CD8-positive, alpha-beta memory T cell (primary cell): ENCODE data around the gene LRFN5. TPM values are rescaled to one million over a fixed set of nuclear protein-coding genes. Genes with fewer than 3 reads are reported as not detected.
A peak's percentile ranks its signal among the peaks of the same experiment; 100 is the strongest.

Experiments used
- CTCF ChIA-PET: fragments of 350-600 bp; sonication (Branson Sonifier 250); formaldehyde crosslinking; loops from one replicate; lab custom pipeline; 2021; ENCODE audit warnings: antibody characterized with exemption; lab: Charles Lee
- POLR2A ChIA-PET: fragments of 350-600 bp; sonication (Branson Sonifier 250); formaldehyde crosslinking; loops from one replicate; lab custom pipeline; 2021; ENCODE audit warnings: antibody characterized with exemption; lab: Charles Lee
- DNase-seq, 5 donors: peaks; one replicate each; pipeline versions ENCODE4 v3.0.0 to v3.0.0-alpha.2; 2020 to 2022; ENCODE audit warnings: mixed read lengths in 1 of 5
- H3K27ac ChIP-seq: one replicate; pipeline ENCODE4 v1.7.0; 2013; ENCODE audit warnings: low read depth, mild to moderate bottlenecking, low read length, moderate library complexity
- H3K27me3 ChIP-seq: 2 replicates; pipeline ENCODE4 v1.7.0; 2013; ENCODE audit warnings: low read length, mild to moderate bottlenecking; ENCODE audit not compliant: insufficient read depth, poor library complexity, severe bottlenecking
- H3K36me3 ChIP-seq: 2 replicates; pipeline ENCODE4 v1.7.0; 2013; ENCODE audit warnings: mild to moderate bottlenecking, low read length, moderate library complexity; ENCODE audit not compliant: insufficient read depth
- H3K4me1 ChIP-seq: 2 replicates; pipeline ENCODE4 v1.7.0; 2013; ENCODE audit warnings: mild to moderate bottlenecking, low read length, moderate library complexity; ENCODE audit not compliant: insufficient read depth
- H3K4me3 ChIP-seq: 2 replicates; pipeline ENCODE4 v1.7.0; 2013; ENCODE audit warnings: mild to moderate bottlenecking, low read length
- H3K9me3 ChIP-seq: 2 replicates; pipeline ENCODE4 v1.7.0; 2013; ENCODE audit warnings: mild to moderate bottlenecking, low read length
- H3K27ac Mint-ChIP-seq, 8 donors: one replicate each; pipeline ENCODE4 v1.8.0; 2020 to 2021; ENCODE audit warnings: mixed read lengths in 8 of 8, mild to moderate bottlenecking in 6 of 8, inconsistent platforms in 3 of 8, moderate library complexity in 3 of 8
- H3K27me3 Mint-ChIP-seq, 2 donors: one replicate each; pipeline ENCODE4 v1.8.0; 2020 to 2021; ENCODE audit warnings: mixed read lengths in 2 of 2, mild to moderate bottlenecking in 1 of 2, moderate library complexity in 1 of 2
- H3K36me3 Mint-ChIP-seq, 3 donors: one replicate each; pipeline ENCODE4 v1.8.0; 2020 to 2021; ENCODE audit warnings: mixed read lengths in 3 of 3, inconsistent platforms in 1 of 3, mild to moderate bottlenecking in 1 of 3
- H3K4me1 Mint-ChIP-seq, 3 donors: one replicate each; pipeline ENCODE4 v1.8.0; 2020 to 2021; ENCODE audit warnings: mixed read lengths in 3 of 3, inconsistent platforms in 1 of 3, mild to moderate bottlenecking in 1 of 3
- H3K4me3 Mint-ChIP-seq, 7 donors: one replicate each; pipeline ENCODE4 v1.8.0; 2020 to 2021; ENCODE audit warnings: mixed read lengths in 7 of 7, mild to moderate bottlenecking in 6 of 7, moderate library complexity in 4 of 7, inconsistent platforms in 2 of 7
- H3K9me3 Mint-ChIP-seq, 5 donors: one replicate each; pipeline ENCODE4 v1.8.0; 2020 to 2022; ENCODE audit warnings: mixed read lengths in 5 of 5, mild to moderate bottlenecking in 3 of 5, moderate library complexity in 2 of 5, inconsistent platforms in 1 of 5
- polyA plus RNA-seq: library from polyadenylated mRNA; unstranded; fragments of 300-500 nt; fragmentation: Illumina TruSeq; gene quantifications from one replicate; pipeline ENCODE4 v1.2.3, GENCODE V29; 2021
- total RNA-seq, 2 experiments: library from RNA; stranded (reverse); gene quantifications; one replicate each; pipeline ENCODE4 v1.2.3, GENCODE V29; 2021

The LRFN5 gene
- total and polyA plus RNA-seq, 3 experiments from 2014 or later: not detected

GRCh38 chr14:41604721-41605531 lies 1.8 kb upstream of the LRFN5 start:
- H3K27me3 ChIP-seq: peaks cover 22% of the 10 kb centered on the region

GRCh38 chr14:41605550-41606281 lies 960 bp upstream of the LRFN5 start:
- Histone ChIP-seq H3K27ac (no peak overlapping the region), H3K9me3 (no peaks in the 10 kb centered on the region), H3K36me3 (no peaks in the 10 kb centered on the region), H3K27me3 (peaks cover 23% of the 10 kb centered on the region), H3K4me1 (peaks cover 17% of the 10 kb centered on the region), H3K4me3 (no peak overlapping the region)
- ChIA-PET POLR2A (no interaction called here), CTCF (no interaction called here)
- Mint-ChIP-seq H3K4me3 (peak overlapping the region in 5 of 7 donors; percentile 54 to 73 (median 68)), H3K4me1 (peaks cover 16 to 59% (median 23%) of the 10 kb centered on the region in 3 donors), H3K9me3 (peaks cover 0 to 8% (median 0%) of the 10 kb centered on the region in 5 donors), H3K27me3 (peaks cover 49 to 63% of the 10 kb centered on the region in 2 donors), H3K36me3 (no peaks in the 10 kb centered on the region), H3K27ac (no peak overlapping the region)
- DNase-seq: no peak

More at GRCh38 chr14:41604721-41605531, 1.8 kb upstream of the LRFN5 start:
- Histone ChIP-seq H3K4me3 (no peak overlapping the region), H3K4me1 (peaks cover 17% of the 10 kb centered on the region), H3K36me3 (no peaks in the 10 kb centered on the region), H3K27ac (no peak overlapping the region), H3K9me3 (no peaks in the 10 kb centered on the region)
- DNase-seq: no peak
- Mint-ChIP-seq H3K4me1 (peaks cover 16 to 55% (median 23%) of the 10 kb centered on the region in 3 donors), H3K9me3 (peaks cover 0 to 5% (median 0%) of the 10 kb centered on the region in 5 donors), H3K27me3 (peaks cover 45 to 58% of the 10 kb centered on the region in 2 donors), H3K4me3 (peak overlapping the region in 2 of 7 donors; percentile 3 to 28), H3K36me3 (no peaks in the 10 kb centered on the region), H3K27ac (no peak overlapping the region)
- POLR2A ChIA-PET: no interaction called here
- CTCF ChIA-PET: no interaction called here

GRCh38 chr14:41606282-41606531 lies 469 bp upstream of the LRFN5 start:
- Mint-ChIP-seq H3K27ac (no peak overlapping the region), H3K9me3 (peaks cover 0 to 8% (median 0%) of the 10 kb centered on the region in 5 donors), H3K27me3 (peaks cover 49 to 68% of the 10 kb centered on the region in 2 donors), H3K4me3 (peak overlapping the region in 5 of 7 donors; percentile 54 to 73 (median 68)), H3K36me3 (no peaks in the 10 kb centered on the region), H3K4me1 (peaks cover 16 to 59% (median 23%) of the 10 kb centered on the region in 3 donors)
- Histone ChIP-seq H3K4me3 (no peak overlapping the region), H3K9me3 (no peaks in the 10 kb centered on the region), H3K36me3 (no peaks in the 10 kb centered on the region), H3K27ac (no peak overlapping the region), H3K27me3 (peaks cover 23% of the 10 kb centered on the region), H3K4me1 (peaks cover 17% of the 10 kb centered on the region)
- DNase-seq: no peak
- POLR2A ChIA-PET: no interaction called here
- CTCF ChIA-PET: no interaction called here

GRCh38 chr14:41607304-41607775 lies 664 bp downstream of the LRFN5 start:
- CTCF ChIA-PET: no interaction called here
- Histone ChIP-seq H3K9me3 (no peaks in the 10 kb centered on the region), H3K27me3 (peaks cover 23% of the 10 kb centered on the region), H3K4me3 (no peak overlapping the region), H3K36me3 (no peaks in the 10 kb centered on the region), H3K4me1 (peaks cover 17% of the 10 kb centered on the region), H3K27ac (no peak overlapping the region)
- H3K36me3 Mint-ChIP-seq: no peaks in the 10 kb centered on the region
- DNase-seq: no peak
- peaks cover 49 to 74% of the 10 kb centered on the region in 2 donors for H3K27me3 Mint-ChIP-seq
- peaks cover 16 to 59% (median 23%) of the 10 kb centered on the region in 3 donors for H3K4me1 Mint-ChIP-seq
- H3K9me3 Mint-ChIP-seq: peaks cover 0 to 8% (median 0%) of the 10 kb centered on the region in 5 donors
- H3K27ac Mint-ChIP-seq: peak overlapping the region in 1 of 8 donors; percentile 40
- H3K4me3 Mint-ChIP-seq: peak overlapping the region; percentile 50 to 75 (median 70)
- POLR2A ChIA-PET: no interaction called here

- no peaks in the 10 kb centered on the region for H3K36me3 Mint-ChIP-seq
- peaks cover 17% of the 10 kb centered on the region for H3K4me1 ChIP-seq
- no peak overlapping the region for H3K4me3 ChIP-seq
- H3K27me3 Mint-ChIP-seq: peaks cover 49 to 74% of the 10 kb centered on the region in 2 donors
- DNase-seq: no peak
- H3K9me3 Mint-ChIP-seq: peaks cover 0 to 8% (median 0%) of the 10 kb centered on the region in 5 donors
- peak overlapping the region in 6 of 7 donors; percentile 50 to 72 (median 67) for H3K4me3 Mint-ChIP-seq
- peaks cover 23% of the 10 kb centered on the region for H3K27me3 ChIP-seq
- POLR2A ChIA-PET: no interaction called here
- no peaks in the 10 kb centered on the region for H3K36me3 ChIP-seq
- CTCF ChIA-PET: no interaction called here
- no peaks in the 10 kb centered on the region for H3K9me3 ChIP-seq
- peaks cover 16 to 59% (median 23%) of the 10 kb centered on the region in 3 donors for H3K4me1 Mint-ChIP-seq
- H3K27ac ChIP-seq: no peak overlapping the region
- H3K27ac Mint-ChIP-seq: no peak overlapping the region
Observed at GRCh38 chr14:41607966-41608663, 1.4 kb downstream of the LRFN5 start.

GRCh38 chr14:41608681-41609390 lies 2.2 kb downstream of the LRFN5 start:
- Histone ChIP-seq H3K27me3 (peaks cover 23% of the 10 kb centered on the region), H3K36me3 (no peaks in the 10 kb centered on the region), H3K4me1 (peaks cover 17% of the 10 kb centered on the region), H3K4me3 (no peak overlapping the region), H3K27ac (no peak overlapping the region), H3K9me3 (no peaks in the 10 kb centered on the region)
- CTCF ChIA-PET: no interaction called here
- Mint-ChIP-seq H3K36me3 (no peaks in the 10 kb centered on the region), H3K4me3 (peak overlapping the region in 3 of 7 donors; percentile 8 to 70 (median 59)), H3K27me3 (peaks cover 47 to 71% of the 10 kb centered on the region in 2 donors), H3K9me3 (peaks cover 0 to 8% (median 0%) of the 10 kb centered on the region in 5 donors), H3K27ac (no peak overlapping the region), H3K4me1 (peaks cover 16 to 59% (median 23%) of the 10 kb centered on the region in 3 donors)
- DNase-seq: no peak
- POLR2A ChIA-PET: no interaction called here

GRCh38 chr14:41609704-41610183 lies 3.1 kb downstream of the LRFN5 start:
- no peaks in the 10 kb centered on the region for H3K9me3 ChIP-seq
- Mint-ChIP-seq H3K9me3 (peaks cover 0 to 8% (median 0%) of the 10 kb centered on the region in 5 donors), H3K4me3 (no peak overlapping the region), H3K4me1 (peaks cover 16 to 52% (median 19%) of the 10 kb centered on the region in 3 donors), H3K36me3 (no peaks in the 10 kb centered on the region), H3K27ac (no peak overlapping the region), H3K27me3 (peaks cover 40 to 64% of the 10 kb centered on the region in 2 donors)
- H3K27ac ChIP-seq: no peak overlapping the region
- no peak overlapping the region for H3K4me3 ChIP-seq
- H3K36me3 ChIP-seq: no peaks in the 10 kb centered on the region
- ChIA-PET POLR2A (no interaction called here), CTCF (no interaction called here)
- H3K4me1 ChIP-seq: peaks cover 17% of the 10 kb centered on the region
- DNase-seq: no peak
- peaks cover 23% of the 10 kb centered on the region for H3K27me3 ChIP-seq
